ENCODE measurements around the gene TNFRSF8.

GRCh38 chr1:12111741-12112140 is 48.6 kb downstream of the TNFRSF8 start:
- no peak for TF ChIP-seq CTCF (conservative IDR thresholded peaks at IDR 0.05 in 1 of 2, IDR thresholded peaks at IDR 0.05 in 1 of 2; ENCODE audit: extremely low read depth in 1 of 2, insufficient read depth in 1 of 2, low read depth in 1 of 2, low read length in 2 of 2)
- TF ChIP-seq EZH2 (IDR thresholded peaks at IDR 0.05; ENCODE audit: borderline replicate concordance, low read length), result no peak

Data from mammary epithelial cell (primary cell).